Activated gamma-delta T cell (primary cell): ENCODE measurements around the gene ST6GAL1.
"Not testable (repeated sequence)": the region's sequence is repeated elsewhere in the genome, so short reads cannot be mapped to it uniquely, and the experiment has no call there.

ENCODE experiments used
- DNase-seq: peaks from one replicate; lab custom pipeline; 2025; lab: John Stamatoyannopoulos, UW

ST6GAL1 gene

DNA sequence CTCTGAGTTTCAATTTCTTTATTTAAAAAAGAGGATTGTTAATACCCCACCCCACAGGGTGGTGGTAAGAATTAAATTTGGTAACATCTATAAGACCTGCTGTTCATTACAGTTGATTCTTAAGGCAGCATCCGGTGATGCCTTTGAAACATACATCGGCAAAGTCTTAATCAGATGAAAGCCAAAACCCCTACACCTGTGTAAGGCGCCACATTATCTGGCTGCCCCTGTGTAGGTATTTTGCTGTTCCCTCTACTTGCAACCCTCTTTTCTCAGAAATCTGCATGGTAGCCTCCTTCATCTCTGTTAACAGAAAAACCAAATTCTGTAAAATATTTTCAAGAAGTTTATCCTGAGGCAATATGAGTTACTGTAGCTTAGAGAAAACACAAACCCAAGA, 90.0 kb downstream of the ST6GAL1 start:
- no peak for DNase-seq

DNA sequence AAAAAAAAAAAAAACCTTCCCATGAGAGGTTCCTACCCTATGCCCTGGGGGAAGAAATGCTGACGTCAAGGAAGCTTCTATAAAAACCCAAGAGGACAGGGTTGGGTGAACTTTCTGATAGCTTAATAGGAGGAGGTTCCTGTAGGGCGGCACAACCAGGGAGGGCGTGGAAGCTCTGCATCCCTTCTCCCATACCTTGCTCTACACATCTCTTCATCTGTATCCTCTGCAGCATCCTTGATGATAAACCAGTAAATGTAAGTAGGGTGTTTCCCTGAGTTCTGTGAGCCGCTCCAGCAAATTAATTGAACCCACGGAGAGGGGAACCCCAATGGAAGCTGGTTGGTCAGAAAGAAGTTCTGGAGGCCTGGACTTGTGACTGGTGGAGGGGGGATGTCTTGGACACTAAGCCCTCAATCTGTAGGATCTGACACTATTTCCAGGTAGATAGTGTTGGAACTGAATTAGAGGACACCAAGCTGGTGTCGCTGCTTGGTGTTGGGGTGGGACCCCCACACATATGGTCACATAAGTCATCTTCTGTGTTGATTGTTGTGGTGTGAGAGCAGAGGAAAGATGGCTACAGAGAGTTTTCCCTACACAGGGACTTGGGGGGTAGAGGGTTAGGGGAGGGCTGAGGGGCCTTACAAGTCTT, 91.5 kb downstream of the ST6GAL1 start:
- no peak for DNase-seq

DNA sequence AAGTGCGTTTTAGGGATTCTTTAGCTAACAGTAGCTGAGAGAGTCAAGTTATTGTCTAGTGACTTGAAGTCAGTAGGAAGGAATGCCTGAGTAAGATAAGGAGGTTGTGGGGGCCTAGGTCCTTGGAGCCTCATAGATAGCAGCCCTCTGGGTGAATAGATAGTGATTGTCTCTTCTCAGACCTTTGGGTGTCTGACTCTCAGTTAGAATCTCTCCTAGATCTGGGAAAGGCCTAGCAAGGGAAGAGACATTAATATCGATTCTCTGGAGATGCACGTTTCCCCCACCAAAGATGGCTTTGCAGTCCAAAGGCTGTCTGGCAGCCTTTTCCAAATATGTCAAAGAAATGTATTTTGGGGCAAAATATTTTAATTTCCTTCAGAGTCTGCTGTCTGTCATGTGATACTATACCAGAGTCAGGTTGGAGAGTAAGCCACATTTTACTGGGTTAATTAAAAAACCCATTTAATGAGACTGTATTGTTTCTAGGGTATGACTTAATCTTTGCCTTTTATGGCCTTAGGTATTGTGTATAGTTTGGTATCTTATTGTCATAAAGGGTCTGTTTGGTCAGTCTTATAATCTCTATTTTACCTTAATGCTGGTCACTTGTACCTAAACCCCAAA, 92.2 kb downstream of the ST6GAL1 start:
- DNase-seq: no peak

DNA sequence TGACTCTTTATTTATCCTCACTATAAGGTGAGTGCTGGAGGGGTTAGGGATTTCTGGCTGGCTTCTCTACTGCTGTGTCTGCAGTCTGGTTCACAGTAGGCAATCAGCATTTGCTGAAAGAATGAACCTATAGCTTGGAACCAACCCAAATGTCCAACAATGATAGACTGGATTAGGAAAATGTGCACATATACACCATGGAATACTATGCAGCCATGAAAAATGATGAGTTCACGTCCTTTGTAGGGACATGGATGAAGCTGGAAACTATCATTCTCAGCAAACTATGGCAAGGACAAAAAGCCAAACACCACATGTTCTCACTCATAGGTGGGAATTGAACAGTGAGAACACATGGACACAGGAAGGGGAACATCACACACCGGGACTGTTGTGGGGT, 93.0 kb downstream of the ST6GAL1 start:
- DNase-seq: not testable (repeated sequence)

DNA sequence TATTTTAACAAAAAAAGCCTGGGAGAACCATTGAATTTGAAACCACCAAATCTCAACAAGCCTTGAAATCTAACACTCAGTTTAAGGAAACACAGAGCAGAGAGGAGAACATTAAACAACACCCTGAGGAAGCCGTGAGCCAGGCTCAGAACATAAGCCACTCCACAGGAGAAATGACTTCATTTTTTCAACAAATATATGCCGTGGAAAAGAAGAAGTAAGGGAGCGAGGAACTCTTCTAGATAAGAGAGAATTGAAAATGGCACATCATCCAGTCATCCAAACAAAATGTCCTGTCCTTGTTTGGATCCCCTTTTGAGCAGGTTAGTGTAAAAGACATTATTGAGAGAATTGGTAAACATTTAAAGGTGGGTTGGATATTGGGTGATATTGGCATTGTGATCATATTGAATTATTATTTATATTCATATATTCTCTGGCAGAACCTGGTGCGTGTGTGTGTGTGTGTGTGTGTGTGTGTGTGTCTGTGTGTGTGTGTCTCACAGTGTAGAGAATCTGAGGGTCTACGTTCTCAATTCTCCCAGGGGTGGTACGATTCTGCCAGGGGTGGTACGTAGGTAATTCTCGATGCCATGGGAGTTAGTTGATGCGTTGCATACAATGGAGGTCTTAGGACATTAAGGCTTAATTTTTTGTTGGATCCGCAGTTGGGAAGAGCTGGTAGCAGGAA, 94.4 kb downstream of the ST6GAL1 start:
- DNase-seq: no peak

DNA sequence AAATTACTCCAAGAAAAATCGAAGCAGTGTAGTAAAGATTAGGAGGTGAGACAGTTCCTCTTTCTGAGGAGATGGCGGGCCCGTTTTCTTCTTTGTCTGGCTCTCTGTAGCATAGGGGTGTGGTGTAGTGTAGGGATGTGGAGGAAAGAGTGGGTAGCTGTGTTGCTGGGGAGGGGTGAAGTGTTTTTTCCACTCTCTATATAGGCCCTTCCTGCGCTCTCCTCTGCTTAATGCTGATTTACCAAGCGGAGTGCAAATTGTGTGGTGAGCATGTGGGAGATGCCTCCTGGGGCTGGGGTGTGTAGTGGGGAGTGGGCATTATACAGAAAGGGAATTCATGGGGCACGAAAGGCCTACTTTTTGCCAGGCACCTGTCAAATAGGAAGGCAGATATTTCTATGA, 94.9 kb downstream of the ST6GAL1 start:
- no peak for DNase-seq

DNA sequence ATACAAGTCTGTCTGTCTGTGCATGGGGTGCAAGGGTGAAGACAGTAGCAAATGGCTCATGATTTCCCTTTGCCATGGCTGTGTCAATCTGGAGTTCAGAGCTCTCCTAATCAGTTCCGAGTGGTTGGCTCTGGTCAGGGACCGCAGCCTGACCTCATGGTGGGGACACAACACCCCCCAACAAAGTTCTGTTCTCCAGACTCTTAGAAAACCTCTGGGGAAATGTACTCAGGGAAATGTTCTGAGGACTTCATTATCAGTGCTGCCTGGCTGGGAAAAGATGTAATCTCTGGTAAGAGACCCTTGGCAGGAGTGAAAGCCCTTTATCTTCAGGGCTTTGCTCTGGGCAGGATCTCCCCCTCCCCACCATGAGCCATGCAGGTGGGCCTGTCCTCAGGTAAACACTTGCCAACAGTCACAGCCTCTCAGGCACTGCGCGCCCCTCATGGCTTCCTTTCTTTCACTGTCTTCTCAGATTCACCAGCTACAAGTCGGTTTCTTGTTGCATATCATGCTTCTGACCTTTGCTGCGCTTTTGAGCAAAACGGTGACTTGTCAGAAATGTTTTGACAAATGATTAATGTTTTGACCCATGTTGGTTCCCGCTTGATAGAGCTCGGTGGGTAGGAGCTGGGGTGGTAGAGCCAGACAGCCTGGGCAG, 95.5 kb downstream of the ST6GAL1 start:
- no peak for DNase-seq

DNA sequence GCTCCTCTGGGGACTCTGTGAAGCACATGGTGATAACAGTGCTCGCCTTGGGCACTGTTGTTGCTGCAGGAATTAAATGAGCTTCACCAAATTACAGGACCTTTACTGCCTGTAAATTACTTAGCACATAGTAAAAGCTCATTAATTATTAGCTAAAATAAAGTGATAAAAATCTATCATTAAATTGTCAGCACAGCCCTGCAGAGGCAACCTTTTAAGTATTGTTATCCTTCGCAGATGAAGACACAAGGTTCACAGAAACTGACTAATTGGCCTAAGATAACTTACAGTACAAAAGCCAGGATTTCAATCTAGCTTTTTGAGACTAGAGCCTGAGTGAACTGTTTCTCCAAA, 96.0 kb downstream of the ST6GAL1 start:
- DNase-seq: no peak

DNA sequence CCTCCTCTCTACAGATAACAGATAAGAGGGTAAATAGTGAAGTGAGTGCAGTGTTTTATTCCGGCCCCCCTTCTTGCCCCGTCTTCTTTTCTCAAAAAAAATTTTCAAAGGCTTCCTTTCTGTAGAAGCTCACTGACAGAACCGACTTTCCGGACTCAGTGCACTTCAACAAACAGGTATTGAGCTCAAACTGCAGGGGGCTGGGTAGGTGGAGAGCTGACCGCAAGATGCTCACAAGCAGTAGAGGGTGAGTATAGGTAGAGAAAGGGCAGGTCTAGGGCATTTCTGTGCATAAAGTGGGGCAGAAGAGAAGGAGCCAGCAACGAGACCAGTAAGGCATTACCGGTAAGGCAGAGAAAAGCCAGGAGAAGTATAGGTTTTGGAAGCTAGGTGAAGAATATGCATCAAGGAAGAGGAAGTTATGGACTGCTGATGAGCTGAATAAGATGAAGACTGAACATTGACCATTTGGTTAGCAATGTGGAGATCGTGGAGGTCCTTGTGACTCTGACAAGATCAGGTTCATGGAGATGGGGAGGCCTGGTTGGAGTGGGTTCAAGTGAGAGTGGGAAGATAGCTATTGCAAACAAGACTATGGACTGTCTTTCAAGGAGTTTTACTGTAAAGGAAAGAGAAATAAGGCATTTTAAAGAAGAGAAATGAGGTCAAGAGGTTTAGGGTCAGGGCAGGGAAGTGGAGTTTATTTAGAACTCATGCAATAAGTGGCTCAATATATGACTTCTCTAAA, 97.4 kb downstream of the ST6GAL1 start:
- DNase-seq: no peak

DNA sequence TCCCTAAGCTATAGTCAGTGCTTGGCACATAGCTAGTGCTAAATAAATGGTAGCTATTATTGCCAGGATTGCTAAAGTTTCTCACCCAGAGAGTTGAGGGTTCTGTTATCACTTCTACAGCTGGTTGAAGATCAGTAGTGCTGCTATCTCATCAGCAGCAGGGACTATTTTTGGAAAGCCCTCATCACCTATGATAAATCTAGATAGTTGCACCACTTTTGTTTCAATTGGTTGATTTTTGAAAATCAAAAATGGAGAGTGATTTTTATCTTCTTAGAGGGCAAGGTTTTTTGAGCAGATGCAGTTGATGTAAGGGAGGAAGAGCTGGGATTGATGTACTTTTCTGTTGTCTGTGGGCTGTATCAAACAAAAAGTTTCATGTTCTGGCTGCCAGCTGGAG, 101.6 kb downstream of the ST6GAL1 start:
- no peak for DNase-seq

DNA sequence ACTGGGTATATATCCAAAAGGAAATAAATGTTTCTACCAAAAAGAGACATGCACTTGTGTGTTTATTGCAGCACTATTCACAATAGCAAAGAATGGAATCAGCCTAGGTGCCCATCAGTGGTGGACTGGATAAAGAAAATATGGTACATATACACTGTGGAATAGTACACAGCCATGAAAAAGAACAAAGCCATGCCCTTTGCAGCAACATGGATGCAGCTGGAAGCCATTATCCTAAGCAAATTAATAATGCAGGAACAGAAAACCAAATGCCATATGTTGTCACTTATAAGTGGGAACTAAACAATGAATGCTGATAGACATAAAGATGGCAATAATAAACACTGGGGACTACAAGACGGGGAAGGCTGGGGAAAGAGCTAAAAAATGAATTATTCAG, 106.1 kb downstream of the ST6GAL1 start:
- no peak for DNase-seq

DNA sequence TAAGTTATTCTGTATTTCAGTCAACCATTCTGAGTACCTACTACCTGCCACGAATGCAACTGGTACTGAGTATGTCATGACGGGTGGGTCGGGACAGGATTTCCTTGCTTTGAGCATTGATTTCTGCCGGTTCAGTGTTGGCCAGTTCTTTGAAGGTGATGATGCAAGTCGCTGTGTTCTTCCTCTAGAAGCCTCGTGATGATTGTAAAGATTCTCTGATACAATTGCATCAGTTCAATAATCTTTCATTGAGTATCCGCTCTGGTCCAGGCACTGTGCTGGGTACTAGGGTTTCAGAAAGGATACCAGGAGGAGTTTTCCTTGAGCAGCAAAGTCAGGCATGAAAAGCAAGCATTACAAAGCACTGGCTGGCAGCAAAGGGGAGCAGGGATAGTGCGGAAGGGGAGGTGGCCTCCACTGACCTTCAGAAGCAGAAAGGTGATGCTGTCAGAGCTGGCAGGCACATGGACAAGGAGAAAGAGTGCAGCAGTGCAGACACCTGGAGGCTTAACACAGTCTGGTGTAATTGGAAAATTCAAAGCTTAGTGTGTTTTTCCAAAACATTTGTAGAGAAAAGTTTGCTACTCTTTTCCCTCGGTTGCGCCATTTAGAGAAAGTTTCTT, 108.9 kb downstream of the ST6GAL1 start:
- DNase-seq: no peak

DNA sequence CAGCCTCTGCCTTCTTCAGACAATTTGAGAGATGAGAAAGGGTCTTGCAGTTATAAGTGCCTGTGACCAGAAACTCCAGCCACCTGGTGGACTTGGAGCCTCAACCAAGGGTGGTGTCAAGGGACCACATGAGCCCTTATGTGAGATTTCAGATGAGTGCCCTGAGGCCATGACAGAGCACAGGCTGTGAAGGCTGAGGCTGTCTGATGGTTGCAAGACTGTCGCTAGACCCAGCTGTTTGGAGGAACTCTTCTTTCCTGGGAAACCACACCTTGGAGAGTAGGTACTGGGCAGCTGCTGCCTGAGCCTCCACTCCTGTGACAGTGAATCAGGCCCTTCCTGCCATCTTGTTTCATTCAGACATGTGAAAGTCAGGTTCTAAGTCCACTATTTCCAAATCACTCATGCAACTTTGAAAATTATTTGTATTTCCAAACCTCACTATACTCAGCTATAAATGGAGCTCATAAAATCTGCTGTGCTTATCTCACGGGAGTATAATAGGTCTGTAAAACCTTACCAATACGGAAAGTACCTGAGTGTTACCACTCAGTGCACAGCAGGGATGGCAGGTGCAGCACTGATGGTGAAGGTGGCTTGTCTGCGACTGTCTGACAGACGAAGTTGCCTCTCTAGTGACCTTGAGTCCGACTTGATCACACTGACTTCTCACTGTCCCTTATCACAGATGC, 109.5 kb downstream of the ST6GAL1 start:
- DNase-seq: no peak

DNA sequence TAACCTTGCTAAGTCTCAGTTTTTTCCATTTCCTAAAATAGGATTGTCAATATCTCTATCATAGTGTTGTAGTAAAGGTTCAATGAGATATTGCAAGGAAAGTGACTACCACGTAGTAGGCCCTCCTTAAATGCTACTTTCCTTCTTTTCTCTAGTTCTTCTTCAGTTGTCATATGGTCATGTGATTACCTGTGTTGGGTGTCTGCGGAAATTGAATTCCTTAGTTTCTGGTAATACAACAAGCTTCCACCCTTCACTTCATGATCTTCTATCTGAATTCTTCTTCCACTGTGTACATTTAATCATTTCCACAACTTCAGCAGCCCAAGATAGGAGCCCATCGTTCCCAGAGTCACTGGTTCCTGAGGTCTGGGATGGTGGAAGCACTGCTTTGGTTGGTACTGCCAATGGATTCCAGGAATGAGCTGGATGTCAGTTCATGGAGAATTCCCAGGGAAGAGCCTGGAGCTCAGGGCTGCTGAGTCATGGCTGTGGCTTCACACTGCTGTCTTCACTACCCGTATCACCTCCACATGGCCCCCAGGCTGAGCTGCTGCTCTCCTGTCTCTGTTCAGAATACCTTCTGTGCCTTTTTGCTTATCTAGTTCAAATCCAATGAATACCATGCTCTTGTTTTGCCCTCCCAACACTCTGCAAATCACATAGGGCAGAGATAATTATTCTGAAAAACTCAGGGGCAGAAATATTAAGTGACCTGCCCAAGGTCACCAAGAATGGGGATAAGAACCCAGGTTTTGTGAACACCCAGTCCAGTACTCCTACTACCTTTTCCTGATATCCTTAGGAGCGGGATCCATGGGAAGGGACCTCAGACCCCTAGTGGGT, 110.4 kb downstream of the ST6GAL1 start:
- no peak for DNase-seq

DNA sequence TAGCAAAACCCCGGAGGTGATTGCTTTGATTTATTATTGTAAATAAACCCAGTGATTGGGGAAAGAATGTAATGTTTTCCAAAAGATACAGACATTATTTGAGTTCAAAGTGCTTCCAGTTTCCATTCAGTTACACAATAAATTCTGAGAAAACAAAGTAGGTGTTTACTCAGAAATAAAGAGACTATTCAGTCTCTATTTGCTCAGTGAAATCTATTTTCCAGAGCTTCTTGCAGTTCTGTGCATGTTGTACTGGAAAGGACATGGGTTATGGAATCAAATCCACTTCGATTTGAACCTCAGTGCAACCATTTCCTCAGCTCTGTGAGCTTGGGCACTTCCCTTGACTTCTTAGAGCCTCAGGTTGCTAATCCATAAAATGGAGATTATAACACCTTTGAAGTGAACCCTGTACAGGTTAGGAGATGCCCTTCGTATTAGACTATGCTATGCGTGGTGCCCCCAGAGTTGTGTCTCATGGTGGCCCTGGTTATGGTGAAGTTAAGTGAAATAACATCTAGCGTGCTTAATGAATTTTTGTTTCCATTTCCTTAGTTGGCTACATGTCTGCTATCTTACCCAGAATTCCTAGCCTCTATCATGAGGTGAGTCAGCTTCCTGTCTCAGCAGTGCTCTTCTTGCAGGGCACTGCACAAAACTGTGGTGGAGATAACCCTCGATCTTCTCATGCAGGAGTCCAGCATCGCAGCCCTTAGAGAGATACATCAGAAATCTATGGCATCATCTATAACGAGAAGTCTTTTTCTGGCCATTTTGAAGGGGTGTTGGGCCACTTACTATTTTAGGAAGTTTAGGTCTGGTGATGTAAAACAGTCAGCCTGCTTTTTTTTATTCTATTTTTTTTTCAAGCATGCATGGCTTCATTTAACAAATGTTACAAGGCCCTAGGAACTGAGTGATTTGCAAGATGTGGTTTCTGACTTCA, 111.3 kb downstream of the ST6GAL1 start:
- no peak for DNase-seq

DNA sequence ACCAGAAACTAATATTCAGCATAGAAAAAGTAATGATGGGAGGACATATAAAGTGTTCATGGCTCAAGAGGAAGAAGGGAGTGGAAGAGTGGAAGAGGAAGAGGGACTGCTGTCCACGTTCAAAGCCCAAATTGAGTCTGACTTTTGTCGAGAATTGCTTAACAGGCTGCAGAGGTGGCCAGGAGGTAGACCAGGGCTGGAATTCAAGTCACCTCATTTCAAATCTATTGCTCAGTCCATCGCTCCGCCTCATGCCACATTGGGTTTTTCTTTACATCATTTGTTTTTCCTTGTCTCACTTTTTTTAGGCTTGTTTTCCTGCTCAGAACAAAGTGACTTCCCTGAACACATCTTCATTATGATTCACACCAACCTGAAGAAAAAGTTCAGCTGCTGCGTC, 112.0 kb downstream of the ST6GAL1 start:
- no peak for DNase-seq

DNA sequence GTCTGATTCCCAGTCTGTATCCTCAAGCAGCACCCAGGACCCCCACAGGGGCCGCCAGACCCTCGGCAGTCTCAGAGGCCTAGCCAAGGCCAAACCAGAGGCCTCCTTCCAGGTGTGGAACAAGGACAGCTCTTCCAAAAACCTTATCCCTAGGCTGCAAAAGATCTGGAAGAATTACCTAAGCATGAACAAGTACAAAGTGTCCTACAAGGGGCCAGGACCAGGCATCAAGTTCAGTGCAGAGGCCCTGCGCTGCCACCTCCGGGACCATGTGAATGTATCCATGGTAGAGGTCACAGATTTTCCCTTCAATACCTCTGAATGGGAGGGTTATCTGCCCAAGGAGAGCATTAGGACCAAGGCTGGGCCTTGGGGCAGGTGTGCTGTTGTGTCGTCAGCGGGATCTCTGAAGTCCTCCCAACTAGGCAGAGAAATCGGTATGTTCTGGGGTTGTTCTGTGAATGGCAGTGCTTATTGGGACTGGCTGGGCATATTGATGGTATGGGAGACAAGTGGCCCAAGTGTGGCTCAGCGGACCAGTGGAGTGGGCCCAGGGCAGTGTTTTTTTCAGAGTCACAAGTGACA, 112.6 kb downstream of the ST6GAL1 start:
- DNase-seq: no peak

DNA sequence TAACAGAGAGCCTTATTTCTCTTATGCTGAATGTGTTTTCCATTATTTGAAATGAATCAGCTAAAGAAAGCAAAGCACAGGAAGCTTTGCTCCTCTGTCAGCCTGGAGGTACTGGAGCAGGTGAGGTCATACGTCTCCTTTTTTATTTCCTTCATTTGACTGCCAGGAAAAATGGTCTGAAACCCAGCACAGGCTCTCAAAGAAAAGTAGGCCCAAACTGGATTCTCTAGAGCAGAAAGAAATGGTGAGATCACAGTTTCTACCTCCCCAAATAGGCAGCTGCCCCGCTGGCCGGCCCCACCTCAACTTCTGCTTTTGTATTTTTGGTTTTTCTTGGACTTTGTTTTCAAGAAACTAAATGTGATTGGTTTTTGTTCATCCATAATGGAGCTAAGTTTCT, 113.9 kb downstream of the ST6GAL1 start:
- DNase-seq: no peak
